SH-SY5Y (cell line): ENCODE data around the gene GFPT2.

Experiments used
- GATA2 ChIP-seq: IDR thresholded peaks from 2 replicates; pipeline ENCODE4 v1.6.1; 2011; ENCODE audit warnings: mild to moderate bottlenecking, low read depth, low read length
- GATA3 ChIP-seq: IDR thresholded peaks from 2 replicates; pipeline ENCODE4 v1.6.1; 2011; ENCODE audit warnings: low read depth, mild to moderate bottlenecking, low read length, moderate library complexity

DNA sequence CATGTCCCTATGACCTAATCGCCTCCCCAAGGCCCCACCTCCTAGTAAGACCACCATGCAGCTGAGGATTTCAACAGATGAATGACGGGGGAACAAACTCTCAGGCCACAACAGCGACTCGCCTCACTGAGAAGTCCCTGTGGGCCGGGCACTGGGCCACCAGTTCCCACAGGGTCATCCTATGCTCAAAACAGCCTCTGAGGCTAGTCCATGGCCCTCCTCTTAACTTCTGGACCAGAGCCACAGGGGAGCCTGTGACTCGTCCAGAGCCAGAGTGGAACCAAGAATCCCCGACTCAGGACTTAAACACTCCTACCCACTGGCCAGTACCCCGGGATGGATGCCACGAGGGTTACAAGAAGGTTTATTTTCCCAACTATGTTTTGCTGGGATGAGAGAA is 12.3 kb downstream of the GFPT2 start:
- no peak for TF ChIP-seq GATA2
- no peak for TF ChIP-seq GATA3
